Skeletal muscle tissue (tissue), 4 donors: ENCODE data around the gene MAP4K5. TPM values are rescaled to one million over a fixed set of nuclear protein-coding genes. Genes with fewer than 3 reads are reported as not detected.
A peak's percentile ranks its signal among the peaks of the same experiment; 100 is the strongest.

Source experiments
- H3K27ac ChIP-seq: one replicate; pipeline ENCODE4 v1.7.0; 2013; ENCODE audit warnings: mild to moderate bottlenecking, low read depth, low read length, inconsistent platforms
- H3K27me3 ChIP-seq, 3 donors: one replicate each; pipeline ENCODE4 v1.7.0; 2013; ENCODE audit warnings: low read length in 3 of 3; ENCODE audit not compliant: control insufficient read depth in 3 of 3, insufficient read depth in 3 of 3
- H3K36me3 ChIP-seq, 3 donors: one replicate each; pipeline ENCODE4 v1.7.0; 2013; ENCODE audit warnings: low read length in 3 of 3; ENCODE audit not compliant: control insufficient read depth in 3 of 3, insufficient read depth in 3 of 3
- H3K4me1 ChIP-seq, 3 donors: one replicate each; pipeline ENCODE4 v1.7.0; 2013; ENCODE audit warnings: low read length in 3 of 3, mild to moderate bottlenecking in 3 of 3; ENCODE audit not compliant: control insufficient read depth in 3 of 3, insufficient read depth in 3 of 3
- H3K4me3 ChIP-seq, 3 donors: one replicate each; pipeline ENCODE4 v1.7.0; 2013; ENCODE audit warnings: low read length in 3 of 3
- H3K9ac ChIP-seq, 3 donors: one replicate each; pipeline ENCODE4 v1.7.0; 2013; ENCODE audit warnings: low read length in 3 of 3, mild to moderate bottlenecking in 3 of 3, moderate library complexity in 2 of 3, low read depth in 1 of 3
- H3K9me3 ChIP-seq, 3 donors: one replicate each; pipeline ENCODE4 v1.7.0; 2013; ENCODE audit warnings: low read length in 3 of 3; ENCODE audit not compliant: control insufficient read depth in 3 of 3
- total RNA-seq: library from RNA; depleted of rRNA; stranded (reverse); fragments of >200 nt; gene quantifications from one replicate; pipeline ENCODE4 v1.2.3, GENCODE V29; 2014
- donor health status: Osteomylitis.

The MAP4K5 gene
- total RNA-seq, 1 donor from 2014 or later = 27.1 TPM

GRCh38 chr14:50534416-50534815, 2.0 kb upstream of the MAP4K5 start:
- Histone ChIP-seq H3K27me3 (no peaks in the 10 kb centered on the region), H3K27ac (no peak overlapping the region), H3K9me3 (no peaks in the 10 kb centered on the region), H3K9ac (no peak overlapping the region), H3K36me3 (peaks cover 0 to 2% (median 0%) of the 10 kb centered on the region in 3 donors), H3K4me3 (no peak overlapping the region), H3K4me1 (peaks cover 12 to 25% (median 16%) of the 10 kb centered on the region in 3 donors)

DNA sequence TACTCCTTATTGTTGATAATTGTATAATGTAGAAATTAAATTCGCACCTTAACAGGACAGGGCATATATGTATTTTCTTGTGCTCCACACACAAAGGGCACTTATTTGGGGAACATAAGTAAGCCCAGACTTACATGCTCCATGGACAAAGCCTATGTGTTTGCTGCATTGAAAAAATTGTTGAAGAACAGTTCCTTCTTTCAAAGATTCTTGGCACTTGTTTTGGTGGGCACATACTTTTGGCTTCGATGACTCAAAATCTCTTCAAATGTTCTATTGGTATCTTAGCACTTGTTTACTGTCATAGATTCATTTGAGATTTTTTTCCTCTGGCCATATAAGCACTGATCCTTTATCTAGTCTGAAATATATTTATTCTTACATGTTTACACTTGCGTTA, 1.4 kb upstream of the MAP4K5 start:
- peaks cover 16 to 25% (median 17%) of the 10 kb centered on the region in 3 donors for H3K4me1 ChIP-seq
- H3K27ac ChIP-seq = no peak overlapping the region
- H3K27me3 ChIP-seq = no peaks in the 10 kb centered on the region
- H3K36me3 ChIP-seq = peaks cover 0 to 5% (median 0%) of the 10 kb centered on the region in 3 donors
- no peak overlapping the region for H3K9ac ChIP-seq
- no peaks in the 10 kb centered on the region for H3K9me3 ChIP-seq
- no peak overlapping the region for H3K4me3 ChIP-seq

DNA sequence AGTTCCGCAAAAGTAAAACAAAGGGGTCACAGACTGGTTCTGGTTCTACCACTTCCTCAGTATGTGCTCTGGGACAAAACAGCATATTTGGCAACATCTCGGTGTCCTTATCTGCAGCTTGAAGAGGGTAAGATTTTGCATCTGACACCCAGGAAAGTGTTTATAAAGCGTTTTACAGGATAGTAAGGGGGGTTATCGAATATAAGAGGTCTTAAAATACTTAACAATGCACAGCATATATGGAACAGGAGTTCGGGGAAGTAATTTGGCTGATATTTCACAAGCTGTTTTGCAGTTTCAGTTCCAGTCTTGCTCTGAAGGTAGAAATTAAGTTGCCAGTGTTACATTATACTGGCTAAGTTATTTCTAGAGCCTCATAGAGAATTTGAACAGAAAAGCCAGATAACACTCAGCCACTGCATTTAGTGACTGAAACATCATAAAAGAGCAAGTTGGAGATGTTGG, 904 bp upstream of the MAP4K5 start:
- peaks cover 0 to 5% (median 0%) of the 10 kb centered on the region in 3 donors for H3K36me3 ChIP-seq
- H3K4me3 ChIP-seq = peak overlapping the region; percentile 81 to 83 (median 82)
- H3K27me3 ChIP-seq = no peaks in the 10 kb centered on the region
- peak overlapping the region; percentile 66 to 90 (median 69) for H3K9ac ChIP-seq
- H3K4me1 ChIP-seq = peaks cover 16 to 25% (median 18%) of the 10 kb centered on the region in 3 donors
- H3K9me3 ChIP-seq = no peaks in the 10 kb centered on the region
- no peak overlapping the region for H3K27ac ChIP-seq

GRCh38 chr14:50531595-50532501, 521 bp downstream of the MAP4K5 start:
- H3K27ac ChIP-seq = peak overlapping the region; percentile 79
- peaks cover 0 to 5% (median 0%) of the 10 kb centered on the region in 3 donors for H3K36me3 ChIP-seq
- H3K9ac ChIP-seq = peak overlapping the region; percentile 80 to 90 (median 84)
- H3K9me3 ChIP-seq = no peaks in the 10 kb centered on the region
- H3K4me3 ChIP-seq = peak overlapping the region; percentile 73 to 82 (median 81)
- peaks cover 16 to 25% (median 18%) of the 10 kb centered on the region in 3 donors for H3K4me1 ChIP-seq
- H3K27me3 ChIP-seq = no peaks in the 10 kb centered on the region

- Histone ChIP-seq H3K9ac (peak overlapping the region; percentile 17 to 84 (median 52)), H3K27me3 (no peaks in the 10 kb centered on the region), H3K9me3 (no peaks in the 10 kb centered on the region), H3K4me3 (peak overlapping the region; percentile 73 to 82 (median 81)), H3K36me3 (peaks cover 0 to 5% (median 0%) of the 10 kb centered on the region in 3 donors), H3K27ac (no peak overlapping the region), H3K4me1 (peaks cover 16 to 25% (median 18%) of the 10 kb centered on the region in 3 donors)
Observed at GRCh38 chr14:50530794-50531365, 1.5 kb downstream of the MAP4K5 start.

GRCh38 chr14:50530358-50530757, 2.0 kb downstream of the MAP4K5 start:
- H3K9ac ChIP-seq = peak overlapping the region in 2 of 3 donors; percentile 41 to 52
- H3K4me1 ChIP-seq = peaks cover 16 to 25% (median 18%) of the 10 kb centered on the region in 3 donors
- no peaks in the 10 kb centered on the region for H3K9me3 ChIP-seq
- H3K27me3 ChIP-seq = no peaks in the 10 kb centered on the region
- peak overlapping the region in 2 of 3 donors; percentile 19 to 73 for H3K4me3 ChIP-seq
- H3K27ac ChIP-seq = no peak overlapping the region
- H3K36me3 ChIP-seq = peaks cover 0 to 5% (median 0%) of the 10 kb centered on the region in 3 donors

DNA sequence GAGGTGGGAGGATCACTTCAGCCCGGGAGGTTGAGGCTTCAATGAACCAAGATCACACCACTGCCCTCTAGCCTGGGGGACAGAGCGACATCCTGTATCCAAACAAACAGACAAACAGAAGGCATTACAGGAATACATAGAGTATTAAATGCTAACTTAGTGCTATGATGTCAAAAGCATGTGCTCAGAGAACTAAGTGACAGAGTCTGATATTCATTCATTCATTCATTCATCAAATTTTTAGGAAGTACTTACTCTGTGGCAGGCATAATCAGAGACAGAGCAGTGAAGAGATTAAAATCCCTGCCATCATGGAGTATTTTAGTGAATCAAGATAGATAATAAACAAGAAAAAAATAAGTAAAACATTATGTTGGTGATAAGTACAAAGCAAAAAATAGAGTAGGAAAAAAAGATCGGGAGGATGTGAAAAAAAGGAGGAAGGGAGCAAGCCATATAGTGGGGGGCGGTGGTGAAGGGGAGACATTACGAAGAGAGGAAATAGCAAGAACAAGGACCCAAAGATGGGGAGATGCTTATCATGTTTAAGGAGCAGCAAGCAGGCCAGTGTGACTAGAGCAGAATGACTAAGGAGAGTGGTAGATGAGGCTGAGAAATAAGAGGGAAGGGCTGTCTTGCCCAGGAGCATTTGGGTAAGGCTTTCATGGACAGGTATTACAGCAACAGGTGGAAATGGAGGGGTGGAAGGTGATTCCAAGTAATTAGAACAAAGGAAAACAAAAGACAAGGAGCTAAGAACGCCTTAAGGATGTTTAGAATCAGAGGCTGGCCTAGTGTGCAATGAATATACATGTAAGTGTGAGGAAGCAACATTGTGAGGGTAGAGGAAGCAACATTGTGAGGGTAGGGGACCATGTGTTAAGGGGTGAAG, 2.8 kb downstream of the MAP4K5 start:
- Histone ChIP-seq H3K4me1 (peaks cover 16 to 25% (median 18%) of the 10 kb centered on the region in 3 donors), H3K27me3 (no peaks in the 10 kb centered on the region), H3K9me3 (no peaks in the 10 kb centered on the region), H3K36me3 (peaks cover 0 to 5% (median 0%) of the 10 kb centered on the region in 3 donors), H3K4me3 (no peak overlapping the region), H3K9ac (no peak overlapping the region), H3K27ac (no peak overlapping the region)

DNA sequence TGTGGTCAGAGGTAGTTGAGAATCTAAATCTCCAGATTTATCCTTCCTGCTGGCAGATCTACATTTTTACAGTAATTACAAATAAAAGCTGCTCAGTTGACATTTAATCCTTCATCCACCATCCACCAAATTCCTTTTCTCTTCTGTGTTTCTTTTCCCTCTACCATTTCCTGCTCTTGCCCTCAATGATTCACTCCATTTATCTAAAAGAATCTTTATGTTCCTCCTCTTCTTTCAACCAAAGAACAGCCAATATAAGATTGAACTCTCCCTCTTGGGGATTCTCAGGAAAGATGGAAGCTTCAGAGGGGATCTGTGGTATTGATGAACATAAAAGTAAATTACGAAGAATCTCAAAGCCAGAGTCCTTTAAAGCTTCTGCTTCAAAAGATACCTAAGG, 4.4 kb downstream of the MAP4K5 start:
- H3K4me3 ChIP-seq = no peak overlapping the region
- H3K36me3 ChIP-seq = peaks cover 0 to 5% (median 0%) of the 10 kb centered on the region in 3 donors
- H3K4me1 ChIP-seq = peaks cover 14 to 22% (median 16%) of the 10 kb centered on the region in 3 donors
- no peak overlapping the region for H3K27ac ChIP-seq
- H3K9me3 ChIP-seq = no peaks in the 10 kb centered on the region
- no peak overlapping the region for H3K9ac ChIP-seq
- H3K27me3 ChIP-seq = no peaks in the 10 kb centered on the region

DNA sequence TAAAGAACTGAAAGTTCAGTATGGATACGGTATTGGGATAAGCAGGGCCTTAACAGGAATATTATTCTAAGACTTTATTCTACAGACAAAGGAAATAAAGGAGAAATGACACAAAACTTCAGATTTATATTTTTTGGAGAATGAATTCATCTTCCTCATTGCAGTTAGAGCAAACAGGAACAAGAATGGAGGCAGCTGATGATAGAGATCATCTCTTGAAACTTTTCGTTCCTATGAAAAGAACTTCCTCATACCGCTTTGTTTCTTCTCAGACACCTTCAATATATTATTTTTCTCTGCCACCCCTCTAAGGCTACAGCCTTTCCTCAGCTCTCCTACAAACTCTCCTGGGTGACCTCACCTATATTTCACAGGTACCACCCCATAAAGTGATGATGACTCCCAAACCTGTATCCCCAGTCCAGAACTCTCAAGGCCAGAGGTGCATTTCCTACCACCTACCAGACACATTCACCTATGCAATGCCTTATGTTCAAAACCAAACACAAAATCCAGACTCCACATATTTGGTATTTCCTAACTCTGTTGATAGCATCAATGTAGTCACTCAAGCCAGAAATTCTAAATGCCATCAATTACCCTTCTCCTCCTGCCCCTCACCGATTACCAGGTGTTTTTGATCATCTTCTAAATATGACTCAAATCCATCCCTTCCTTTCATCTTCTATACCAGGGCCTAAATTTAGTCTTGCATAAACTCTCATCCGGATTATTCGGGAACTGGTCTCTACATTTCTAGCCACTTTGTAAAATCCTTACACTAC, 7.4 kb downstream of the MAP4K5 start:
- Histone ChIP-seq H3K9me3 (no peaks in the 10 kb centered on the region), H3K27me3 (no peaks in the 10 kb centered on the region), H3K4me3 (no peak overlapping the region), H3K4me1 (peaks cover 2 to 8% (median 3%) of the 10 kb centered on the region in 3 donors), H3K36me3 (peaks cover 0 to 4% (median 0%) of the 10 kb centered on the region in 3 donors), H3K9ac (no peak overlapping the region), H3K27ac (no peak overlapping the region)
